GM18870 (cell line): ENCODE measurements around the gene WRAP73.

Source experiments
- ATAC-seq: cut with Tn5 transposase; IDR thresholded peaks from one replicate; pipeline ENCODE4 v1.9.1; 2021; ENCODE audit warnings: moderate library complexity; ENCODE audit not compliant: unreplicated experiment

WRAP73 gene

GRCh38 chr1:3669421-3669821, 19.5 kb upstream of the WRAP73 start:
- ATAC-seq, result no peak

GRCh38 chr1:3668585-3669300, 18.8 kb upstream of the WRAP73 start:
- ATAC-seq, result no peak

- ATAC-seq, result no peak
Observed at GRCh38 chr1:3668148-3668547, 18.2 kb upstream of the WRAP73 start.

- no peak for ATAC-seq
Observed at GRCh38 chr1:3664700-3665375, 14.9 kb upstream of the WRAP73 start.

GRCh38 chr1:3663999-3664699, 14.2 kb upstream of the WRAP73 start:
- ATAC-seq, result no peak

GRCh38 chr1:3662080-3662671, 12.3 kb upstream of the WRAP73 start:
- ATAC-seq, result no peak

GRCh38 chr1:3661631-3662030, 11.7 kb upstream of the WRAP73 start:
- ATAC-seq, result no peak

- ATAC-seq, result no peak
Observed at GRCh38 chr1:3660704-3661103, 10.8 kb upstream of the WRAP73 start.

- no peak for ATAC-seq
Observed at GRCh38 chr1:3659093-3659492, 9.2 kb upstream of the WRAP73 start.

GRCh38 chr1:3658231-3658615, 8.3 kb upstream of the WRAP73 start:
- ATAC-seq, result no peak

- ATAC-seq, result no peak
Observed at GRCh38 chr1:3657578-3658230, 7.8 kb upstream of the WRAP73 start.

- ATAC-seq, result no peak
Observed at GRCh38 chr1:3657096-3657475, 7.2 kb upstream of the WRAP73 start.

GRCh38 chr1:3656450-3657095, 6.7 kb upstream of the WRAP73 start:
- peak; percentile 70 for ATAC-seq

- no peak for ATAC-seq
Observed at GRCh38 chr1:3654549-3655281, 4.8 kb upstream of the WRAP73 start.

- no peak for ATAC-seq
Observed at GRCh38 chr1:3653286-3653618, 3.3 kb upstream of the WRAP73 start.

- no peak for ATAC-seq
Observed at GRCh38 chr1:3652548-3653285, 2.8 kb upstream of the WRAP73 start.

GRCh38 chr1:3651930-3652547, 2.1 kb upstream of the WRAP73 start, which contains the start of gene TP73:
TSS of gene TP73 (plus strand) at chr1:3652516. CDS start at chr1:3682366, 29,850 bp downstream.
- ATAC-seq, result no peak

GRCh38 chr1:3651026-3651929, 1.4 kb upstream of the WRAP73 start:
- ATAC-seq, result no peak
